Measurements from ENCODE around the gene ATRNL1.

The ATRNL1 gene

DNA sequence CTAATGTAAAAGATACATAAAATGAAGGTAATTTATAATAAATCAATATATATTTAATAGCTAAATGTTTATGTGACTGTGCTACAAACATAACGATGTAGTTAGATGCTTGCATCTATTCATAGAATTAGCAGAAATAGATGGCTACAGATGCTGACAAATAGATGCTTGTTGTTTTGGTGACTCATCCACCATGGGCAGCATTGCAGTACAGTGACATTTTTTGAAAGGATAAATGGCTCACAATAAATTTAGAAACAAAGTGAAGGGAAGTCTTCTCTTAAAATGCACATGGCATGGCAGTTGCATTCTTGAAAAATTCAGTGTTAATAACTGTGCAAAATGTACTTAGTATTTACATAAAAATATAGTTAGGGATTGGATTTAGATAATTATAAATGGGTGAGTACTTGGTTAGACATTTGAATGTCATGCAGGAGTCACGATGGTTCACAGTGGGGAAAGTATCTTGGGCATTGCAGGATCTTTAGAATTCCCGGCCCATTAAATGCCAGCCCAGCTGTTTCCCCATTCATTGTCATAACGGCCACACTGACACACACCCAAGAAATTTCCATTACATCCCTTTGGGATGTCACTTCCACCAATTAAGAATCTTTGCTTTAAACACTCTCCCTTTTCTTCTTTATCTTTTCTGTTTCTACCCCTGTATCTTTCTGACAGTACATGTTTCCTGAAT is 564.1 kb downstream of the ATRNL1 start:
- Histone ChIP-seq H3K27ac (ENCODE audit: low read length) (no peak overlapping the region), H3K4me2 (ENCODE audit: low read depth, low read length) (no peak overlapping the region), H3K79me2 (ENCODE audit: low read length) (no peaks in the 10 kb centered on the region), H3K9ac (ENCODE audit: low read length) (no peak overlapping the region), H3K4me3 (ENCODE audit: low read length) (no peak overlapping the region), H3K27me3 (replicated peaks; ENCODE audit: insufficient read depth, low read length) (no peaks in the 10 kb centered on the region), H3K9me2 (replicated peaks; ENCODE audit: insufficient read depth, low read length) (no peaks in the 10 kb centered on the region), H3K4me1 (ENCODE audit: low read length) (no peaks in the 10 kb centered on the region), H2AFZ (ENCODE audit: low read length) (no peak overlapping the region), H3K36me3 (replicated peaks; ENCODE audit: insufficient read depth, low read length) (no peaks in the 10 kb centered on the region), H4K20me1 (ENCODE audit: insufficient read depth, low read length) (no peaks in the 10 kb centered on the region), H3F3A (ENCODE audit: insufficient read depth, low read length) (no peaks in the 10 kb centered on the region), H3K9me3 (replicated peaks; ENCODE audit: insufficient read depth, low read length) (no peaks in the 10 kb centered on the region)
- TF ChIP-seq EZH2phosphoT487 (IDR thresholded peaks at IDR 0.05; ENCODE audit: low read length): no peak
- no peak for TF ChIP-seq EZH2 (optimal IDR thresholded peaks at IDR 0.05; ENCODE audit: low read depth, low read length)
- TF ChIP-seq, protein P1, sequence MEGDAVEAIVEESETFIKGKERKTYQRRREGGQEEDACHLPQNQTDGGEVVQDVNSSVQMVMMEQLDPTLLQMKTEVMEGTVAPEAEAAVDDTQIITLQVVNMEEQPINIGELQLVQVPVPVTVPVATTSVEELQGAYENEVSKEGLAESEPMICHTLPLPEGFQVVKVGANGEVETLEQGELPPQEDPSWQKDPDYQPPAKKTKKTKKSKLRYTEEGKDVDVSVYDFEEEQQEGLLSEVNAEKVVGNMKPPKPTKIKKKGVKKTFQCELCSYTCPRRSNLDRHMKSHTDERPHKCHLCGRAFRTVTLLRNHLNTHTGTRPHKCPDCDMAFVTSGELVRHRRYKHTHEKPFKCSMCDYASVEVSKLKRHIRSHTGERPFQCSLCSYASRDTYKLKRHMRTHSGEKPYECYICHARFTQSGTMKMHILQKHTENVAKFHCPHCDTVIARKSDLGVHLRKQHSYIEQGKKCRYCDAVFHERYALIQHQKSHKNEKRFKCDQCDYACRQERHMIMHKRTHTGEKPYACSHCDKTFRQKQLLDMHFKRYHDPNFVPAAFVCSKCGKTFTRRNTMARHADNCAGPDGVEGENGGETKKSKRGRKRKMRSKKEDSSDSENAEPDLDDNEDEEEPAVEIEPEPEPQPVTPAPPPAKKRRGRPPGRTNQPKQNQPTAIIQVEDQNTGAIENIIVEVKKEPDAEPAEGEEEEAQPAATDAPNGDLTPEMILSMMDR (IDR thresholded peaks at IDR 0.05; ENCODE audit: low read length): no peak
- DNase-seq: no peak

DNA sequence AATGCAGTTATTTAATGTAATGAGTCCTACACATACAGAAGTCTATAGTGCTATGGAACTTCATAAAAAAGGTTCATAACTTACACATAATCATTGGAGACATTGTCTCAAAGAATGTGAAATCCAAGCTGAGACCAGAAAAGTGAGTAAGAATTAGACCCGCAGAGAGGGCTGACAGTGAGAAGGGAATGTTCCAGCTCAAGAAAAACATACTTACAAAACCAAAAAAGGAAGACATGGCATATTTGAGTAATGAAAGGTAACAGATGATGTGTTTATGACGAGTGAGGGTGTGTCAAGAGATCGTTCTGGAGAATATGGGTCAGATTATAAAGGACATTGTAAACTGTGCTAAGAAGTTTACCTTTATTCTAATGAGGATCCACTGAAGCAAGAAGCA is 566.5 kb downstream of the ATRNL1 start:
- Histone ChIP-seq H4K20me1 (ENCODE audit: insufficient read depth, low read length) (no peaks in the 10 kb centered on the region), H3K4me3 (ENCODE audit: low read length) (no peak overlapping the region), H3K36me3 (replicated peaks; ENCODE audit: insufficient read depth, low read length) (no peaks in the 10 kb centered on the region), H3K4me1 (ENCODE audit: low read length) (no peaks in the 10 kb centered on the region), H3K4me2 (ENCODE audit: low read depth, low read length) (no peak overlapping the region), H3K9me2 (replicated peaks; ENCODE audit: insufficient read depth, low read length) (no peaks in the 10 kb centered on the region), H3K79me2 (ENCODE audit: low read length) (no peaks in the 10 kb centered on the region), H3K9ac (ENCODE audit: low read length) (no peak overlapping the region), H3K27ac (ENCODE audit: low read length) (no peak overlapping the region), H2AFZ (ENCODE audit: low read length) (no peak overlapping the region), H3F3A (ENCODE audit: insufficient read depth, low read length) (no peaks in the 10 kb centered on the region), H3K9me3 (replicated peaks; ENCODE audit: insufficient read depth, low read length) (no peaks in the 10 kb centered on the region), H3K27me3 (replicated peaks; ENCODE audit: insufficient read depth, low read length) (no peaks in the 10 kb centered on the region)
- DNase-seq: no peak
- TF ChIP-seq, protein P1 (IDR thresholded peaks at IDR 0.05; ENCODE audit: low read length): no peak
- no peak for TF ChIP-seq EZH2 (optimal IDR thresholded peaks at IDR 0.05; ENCODE audit: low read depth, low read length)
- no peak for TF ChIP-seq EZH2phosphoT487 (IDR thresholded peaks at IDR 0.05; ENCODE audit: low read length)

DNA sequence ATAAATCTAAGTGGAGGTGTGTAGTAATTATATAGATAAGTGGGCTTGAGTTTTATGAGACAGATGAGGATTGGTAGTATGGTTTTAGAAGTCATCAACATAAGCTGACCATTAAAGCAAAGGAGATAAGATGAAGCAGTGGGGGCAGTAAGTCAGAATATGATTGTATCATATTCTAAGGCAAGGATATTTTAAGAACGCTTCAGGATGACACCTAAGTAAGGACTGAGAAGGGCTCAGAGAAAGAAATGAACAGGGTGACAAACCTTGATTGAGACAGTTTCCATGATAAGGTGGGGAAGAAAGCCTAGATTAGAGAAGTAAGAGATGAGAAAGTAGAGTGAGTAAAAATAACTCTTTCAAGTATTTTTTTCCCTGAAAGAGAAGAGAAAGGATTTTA is 567.2 kb downstream of the ATRNL1 start:
- DNase-seq: no peak
- no peaks in the 10 kb centered on the region for H3K36me3 ChIP-seq (replicated peaks; ENCODE audit: insufficient read depth, low read length)
- no peak overlapping the region for H2AFZ ChIP-seq (ENCODE audit: low read length)
- H3K79me2 ChIP-seq (ENCODE audit: low read length): no peaks in the 10 kb centered on the region
- H3F3A ChIP-seq (ENCODE audit: insufficient read depth, low read length): no peaks in the 10 kb centered on the region
- no peak overlapping the region for H3K4me2 ChIP-seq (ENCODE audit: low read depth, low read length)
- no peaks in the 10 kb centered on the region for H3K9me3 ChIP-seq (replicated peaks; ENCODE audit: insufficient read depth, low read length)
- no peaks in the 10 kb centered on the region for H3K9me2 ChIP-seq (replicated peaks; ENCODE audit: insufficient read depth, low read length)
- H3K4me1 ChIP-seq (ENCODE audit: low read length): no peaks in the 10 kb centered on the region
- no peak for TF ChIP-seq EZH2 (optimal IDR thresholded peaks at IDR 0.05; ENCODE audit: low read depth, low read length)
- TF ChIP-seq, protein P1 (IDR thresholded peaks at IDR 0.05; ENCODE audit: low read length): no peak
- TF ChIP-seq EZH2phosphoT487 (IDR thresholded peaks at IDR 0.05; ENCODE audit: low read length): no peak
- no peak overlapping the region for H3K9ac ChIP-seq (ENCODE audit: low read length)
- H3K4me3 ChIP-seq (ENCODE audit: low read length): no peak overlapping the region
- H3K27me3 ChIP-seq (replicated peaks; ENCODE audit: insufficient read depth, low read length): no peaks in the 10 kb centered on the region
- H3K27ac ChIP-seq (ENCODE audit: low read length): no peak overlapping the region
- no peaks in the 10 kb centered on the region for H4K20me1 ChIP-seq (ENCODE audit: insufficient read depth, low read length)

All from MM.1S (cell line).